ENCODE data around the gene PVALEF. TPM values are rescaled to one million over a fixed set of nuclear protein-coding genes. Genes with fewer than 3 reads are reported as not detected.

The PVALEF gene
- total and polyA plus RNA-seq, 2 of the 8 experiments (the other 6 are each of a cell fraction or from before 2014, with no cell fraction given): 0.03 TPM; not detected in 1

GRCh38 chr17:81117672-81118198, 47.6 kb upstream of the PVALEF start (continued):
- TF ChIP-seq CHD7 (IDR thresholded peaks at IDR 0.05; ENCODE audit: insufficient replicate concordance, low read length) (no peak), SUZ12 (IDR thresholded peaks at IDR 0.05; ENCODE audit: low read length) (no peak), RXRA (IDR thresholded peaks at IDR 0.05; ENCODE audit: insufficient read depth, low read depth, low read length) (no peak), GTF2F1 (IDR thresholded peaks at IDR 0.05; ENCODE audit: borderline replicate concordance, low read depth, low read length) (no peak), SIX5 (IDR thresholded peaks at IDR 0.05; ENCODE audit: low read depth, low read length) (no peak), CBX8 (IDR thresholded peaks at IDR 0.05; ENCODE audit: borderline replicate concordance, low read depth, low read length) (no peak)
